NT2/D1 (cell line): ENCODE results near the gene NME9.

Experiments
- SUZ12 ChIP-seq: IDR thresholded peaks from 2 replicates; pipeline ENCODE4 v1.6.1; 2011; ENCODE audit not compliant: insufficient read length, insufficient read depth; ENCODE audit errors: extremely low read depth
- YY1 ChIP-seq: IDR thresholded peaks from 2 replicates; pipeline ENCODE4 v1.6.1; 2011; ENCODE audit not compliant: insufficient read length, insufficient read depth
- ZNF274 ChIP-seq: IDR thresholded peaks from 2 replicates; pipeline ENCODE4 v1.6.1; 2011; ENCODE audit warnings: mild to moderate bottlenecking, low read depth, low read length

- TF ChIP-seq YY1: no peak
- no peak for TF ChIP-seq SUZ12
- TF ChIP-seq ZNF274: no peak
Measured at GRCh38 chr3:138359148-138359918, 29.7 kb upstream of the NME9 start.
